GM21825 (cell line): Measurements from ENCODE around the gene MED12L.
"Not testable (repeated sequence)": the region's sequence is repeated elsewhere in the genome, so short reads cannot be mapped to it uniquely, and the experiment has no call there.

Experiments used
- ATAC-seq: cut with Tn5 transposase; IDR thresholded peaks from one replicate; pipeline ENCODE4 v1.9.1; 2021; ENCODE audit warnings: mild to moderate bottlenecking, moderate library complexity; ENCODE audit not compliant: unreplicated experiment

MED12L gene

DNA sequence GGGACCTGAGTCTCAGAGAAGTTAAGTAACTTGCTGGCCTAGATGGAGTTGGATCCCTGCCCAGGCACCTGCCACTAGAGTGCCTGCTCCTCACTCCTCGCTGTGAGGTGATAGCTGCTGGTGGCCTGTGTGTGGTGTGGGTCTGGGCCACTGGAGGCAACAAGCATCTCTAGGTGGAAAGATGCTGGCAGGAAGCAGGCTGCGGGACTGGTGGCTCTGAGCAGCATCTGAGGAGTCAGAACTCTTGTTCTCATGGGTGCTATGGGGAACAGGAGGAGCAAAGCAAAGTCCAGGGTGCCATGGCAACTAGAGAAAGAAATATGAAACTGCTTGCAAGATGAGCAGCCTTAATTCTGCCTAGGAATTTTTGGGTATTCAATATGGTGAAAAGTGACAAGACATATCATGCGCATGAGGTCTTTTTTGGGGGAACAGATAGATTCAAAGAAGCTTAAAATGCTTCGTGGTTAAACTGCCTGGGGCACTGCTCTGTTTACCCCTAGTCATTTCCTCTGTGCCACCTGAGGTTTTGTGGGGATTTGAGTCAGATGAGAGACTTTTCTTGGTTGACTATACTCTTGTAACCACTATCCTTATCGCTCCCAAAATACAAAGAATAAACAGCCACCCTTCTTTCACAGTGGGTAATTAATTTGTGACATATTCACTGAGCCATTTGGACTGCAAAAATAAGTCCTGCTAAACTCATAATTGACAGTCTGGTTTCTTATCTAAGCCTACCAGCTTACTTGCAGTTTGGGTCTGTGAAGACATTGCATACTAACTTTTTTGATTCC lies 50.3 kb downstream of the MED12L start:
- ATAC-seq = peak; percentile 57

- no peak for ATAC-seq
Measured at GRCh38 chr3:151142929-151143328, 57.5 kb downstream of the MED12L start.

DNA sequence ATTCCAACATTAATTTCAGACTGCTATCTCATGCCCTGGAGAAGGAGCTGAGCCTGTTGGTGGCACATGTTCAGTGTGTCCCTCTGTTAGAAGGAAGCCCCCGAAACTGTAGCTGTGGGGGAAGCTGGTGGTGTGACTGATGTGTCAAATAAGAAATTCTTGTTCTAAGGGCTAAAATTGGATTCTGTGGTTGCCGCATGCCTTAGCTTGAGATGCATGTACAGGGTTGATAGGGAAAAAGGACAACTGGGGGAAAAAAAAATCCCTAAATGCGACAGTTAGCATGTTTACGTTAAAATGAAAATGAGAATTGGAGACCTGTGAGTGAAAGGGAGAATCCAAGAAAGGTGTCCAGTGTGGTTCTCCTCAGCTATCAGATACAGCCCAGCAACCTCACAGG lies 58.6 kb downstream of the MED12L start:
- ATAC-seq = no peak

DNA sequence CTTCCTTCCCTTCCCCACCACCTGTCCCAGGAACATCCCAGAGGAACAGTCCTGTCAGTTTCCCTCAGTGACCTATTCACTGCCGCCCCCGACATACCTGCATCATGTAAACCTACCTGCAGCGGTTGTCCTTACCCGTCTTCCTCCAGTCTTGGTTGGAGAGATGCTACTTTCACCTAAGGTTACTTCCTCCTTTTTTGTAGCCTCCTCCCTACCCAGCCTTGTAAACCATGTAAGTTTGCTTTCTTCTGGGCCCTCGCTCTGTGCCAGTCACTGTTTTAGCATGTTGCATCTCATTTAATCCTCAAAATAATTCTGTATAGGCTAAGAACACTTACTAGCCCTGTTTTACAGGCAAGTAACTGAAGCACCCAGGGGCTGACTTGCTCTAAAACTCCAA lies 59.3 kb downstream of the MED12L start:
- ATAC-seq = no peak

- ATAC-seq = no peak
Measured at GRCh38 chr3:151145713-151146070, 60.2 kb downstream of the MED12L start.

GRCh38 chr3:151146071-151146730 lies 60.7 kb downstream of the MED12L start:
- ATAC-seq = peak; percentile 95

- ATAC-seq = no peak
Measured at GRCh38 chr3:151146731-151147091, 61.2 kb downstream of the MED12L start.

DNA sequence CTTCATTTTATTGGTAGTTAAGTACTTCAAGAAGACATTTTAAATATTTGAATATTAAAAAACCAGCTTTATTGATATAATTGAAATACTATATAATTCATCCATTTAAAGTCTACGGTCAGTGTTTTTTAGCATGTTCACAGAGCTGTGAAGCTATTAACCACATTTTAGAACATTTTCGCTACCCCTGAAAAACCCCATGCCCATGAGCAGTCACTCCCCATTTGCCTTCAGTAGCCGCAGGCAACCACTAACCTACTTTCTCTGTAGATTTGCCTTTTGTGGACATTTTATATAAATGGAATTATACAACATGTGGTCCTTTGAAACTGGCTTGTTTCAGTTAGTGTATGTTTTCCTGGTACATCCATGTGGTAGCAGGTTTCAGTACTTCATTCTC lies 61.8 kb downstream of the MED12L start:
- no peak for ATAC-seq

- ATAC-seq = no peak
Measured at GRCh38 chr3:151152455-151153079, 67.1 kb downstream of the MED12L start.

DNA sequence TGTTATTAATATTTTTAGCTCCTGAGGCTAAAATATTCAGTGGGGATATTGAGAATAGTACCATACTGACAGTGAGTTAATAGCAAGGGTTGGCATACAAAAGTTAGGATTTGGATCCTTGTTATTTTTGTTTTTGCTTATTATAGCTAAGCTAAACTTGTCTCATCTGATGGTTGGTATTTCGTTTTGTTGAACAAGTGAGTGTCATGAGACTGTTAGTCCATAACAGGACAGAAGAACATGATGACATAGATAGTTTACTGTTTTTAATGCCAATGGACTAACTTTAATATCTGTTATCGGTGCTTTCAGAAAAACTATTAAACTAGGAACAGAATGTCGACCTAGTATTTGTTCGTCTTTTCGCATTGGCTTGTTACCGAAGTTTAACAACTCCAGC lies 69.1 kb downstream of the MED12L start:
- ATAC-seq = no peak

DNA sequence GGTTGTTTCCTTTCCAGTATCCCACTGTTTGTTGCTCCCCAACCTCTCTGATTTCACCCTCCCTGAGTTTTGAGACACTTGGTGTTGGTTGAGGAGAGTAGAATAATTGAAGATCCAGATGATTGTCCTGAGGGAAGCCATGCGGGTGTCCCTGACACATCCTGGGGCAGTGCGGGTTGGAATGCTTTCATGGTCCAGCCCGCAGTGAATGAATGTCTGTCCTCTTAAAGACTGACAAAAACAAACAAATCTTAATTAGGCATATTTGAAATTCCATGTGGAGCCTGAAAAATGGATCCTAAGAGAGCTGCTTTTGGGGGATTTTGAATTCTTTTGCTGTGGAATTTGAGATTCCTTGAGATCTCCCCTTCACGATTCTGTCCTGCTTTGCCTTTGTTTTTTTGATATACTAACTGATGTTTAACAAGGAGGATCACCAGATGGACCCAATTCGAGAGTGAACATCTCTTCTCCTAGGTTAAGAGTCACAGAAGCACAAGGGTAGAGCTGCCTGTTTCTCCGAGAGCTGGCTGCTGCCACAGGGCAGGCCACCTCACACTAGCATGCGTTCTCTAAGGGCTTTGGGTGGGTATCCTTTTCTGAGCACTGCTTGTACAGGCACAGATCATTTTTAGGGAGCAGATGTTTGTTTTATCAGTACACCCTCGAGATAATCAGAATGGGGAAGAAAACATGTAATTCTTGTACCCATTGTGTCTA lies 70.1 kb downstream of the MED12L start:
- ATAC-seq = no peak

- ATAC-seq = no peak
Measured at GRCh38 chr3:151156618-151157216, 71.3 kb downstream of the MED12L start.

DNA sequence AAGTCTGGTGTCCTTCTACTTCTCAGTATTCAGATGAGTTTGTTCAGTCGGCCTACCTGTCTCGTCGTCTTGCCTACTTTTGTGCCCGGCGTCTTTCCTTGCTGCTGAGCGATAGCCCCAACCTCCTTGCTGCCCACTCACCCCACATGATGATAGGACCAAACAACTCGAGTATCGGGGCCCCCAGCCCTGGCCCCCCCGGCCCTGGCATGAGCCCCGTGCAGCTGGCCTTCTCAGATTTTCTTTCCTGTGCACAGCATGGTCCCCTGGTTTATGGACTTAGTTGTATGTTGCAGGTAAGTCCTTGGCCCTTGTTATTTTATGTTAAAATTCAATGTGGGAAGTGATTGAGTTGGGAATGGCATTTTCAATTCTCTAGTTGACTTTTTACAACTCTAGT lies 74.3 kb downstream of the MED12L start:
- no peak for ATAC-seq

GRCh38 chr3:151165226-151165625 lies 79.8 kb downstream of the MED12L start:
- no peak for ATAC-seq

DNA sequence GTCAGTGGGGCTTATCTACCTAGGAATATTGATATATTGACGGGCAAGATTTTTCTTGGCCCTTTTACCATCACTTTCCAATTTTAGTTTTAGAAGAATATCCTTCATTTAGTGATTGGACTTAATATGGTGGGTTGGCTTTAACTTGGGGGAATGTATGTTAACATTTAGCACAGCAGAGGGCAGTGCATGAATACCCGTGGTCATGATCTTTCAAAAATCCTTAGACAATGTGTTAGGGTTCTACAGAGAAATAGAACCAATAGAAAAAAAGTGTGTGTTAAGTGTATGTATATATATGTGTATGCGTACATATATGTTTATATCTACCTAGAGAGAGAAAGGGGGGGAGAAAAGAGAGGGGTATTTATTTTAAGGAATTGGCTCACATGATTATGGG lies 80.7 kb downstream of the MED12L start:
- ATAC-seq = no peak

DNA sequence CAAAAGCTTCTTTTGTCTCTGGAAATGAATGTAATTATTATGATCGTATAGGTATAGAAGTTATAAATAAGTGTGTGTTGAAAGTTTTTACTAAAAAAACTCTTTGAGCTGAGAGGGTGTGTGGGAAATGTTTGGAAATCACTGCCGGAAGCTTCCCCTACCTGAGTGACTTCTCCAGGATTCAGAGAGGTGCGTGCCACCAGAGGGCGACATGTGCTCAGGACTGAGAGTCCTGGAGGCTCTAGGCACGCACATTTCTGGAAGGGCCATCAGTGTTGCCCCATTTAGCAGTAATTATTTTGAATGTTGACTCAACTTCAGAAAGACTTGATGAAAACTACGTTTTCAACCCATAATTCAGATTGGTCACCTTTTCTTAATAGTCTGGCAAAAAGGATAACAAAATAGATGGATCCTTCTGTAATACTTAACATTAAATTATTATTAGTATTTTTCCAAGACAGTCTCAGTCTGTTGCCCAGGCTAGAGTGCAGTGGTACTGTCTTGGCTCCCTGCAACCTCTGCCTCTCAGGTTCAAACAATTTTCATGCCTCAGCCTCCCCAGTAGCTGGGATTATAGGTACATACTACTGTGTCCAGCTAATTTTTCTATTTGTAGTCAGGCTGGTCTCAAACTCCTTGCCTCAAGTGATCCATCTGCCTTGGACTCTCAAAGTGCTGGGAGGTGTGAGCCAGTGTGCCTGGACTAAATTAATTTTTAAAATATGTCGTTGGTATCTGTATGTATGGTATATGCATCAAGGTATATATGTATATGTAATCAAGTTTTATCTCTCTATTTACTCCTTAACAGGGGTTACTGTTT lies 83.0 kb downstream of the MED12L start:
- peak; percentile 51 for ATAC-seq

DNA sequence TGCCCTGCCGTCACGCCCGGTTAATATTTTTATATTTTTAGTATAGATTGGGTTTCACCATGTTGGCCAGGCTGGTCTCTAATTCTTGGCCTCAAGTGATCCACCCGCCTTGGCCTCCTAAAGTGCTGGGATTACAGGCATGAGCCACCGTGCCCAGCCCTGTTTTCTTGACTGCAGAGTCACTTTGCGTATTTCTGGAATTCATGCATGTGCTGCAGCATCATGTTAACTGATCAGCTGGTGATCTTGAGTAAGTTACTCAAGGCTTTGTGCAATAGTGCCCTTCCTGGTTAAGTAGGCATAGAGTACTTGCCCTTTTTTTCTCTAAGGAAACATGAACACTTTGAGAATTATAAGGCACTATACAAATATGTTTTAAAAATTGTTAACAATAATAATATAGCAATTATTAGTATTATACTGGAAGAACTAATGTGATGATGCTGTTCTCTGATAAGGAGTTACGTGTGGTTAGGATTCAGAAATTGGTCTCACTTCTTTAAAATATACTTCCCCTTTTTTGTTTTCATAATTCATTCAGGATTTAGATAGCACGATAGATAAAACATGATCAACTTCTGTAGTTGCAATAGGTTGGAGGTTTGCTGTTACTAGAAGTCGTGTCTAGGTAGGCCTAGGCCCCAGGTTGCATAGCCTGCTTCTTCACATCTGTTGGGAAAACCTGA lies 83.9 kb downstream of the MED12L start:
- ATAC-seq = peak; percentile 37

DNA sequence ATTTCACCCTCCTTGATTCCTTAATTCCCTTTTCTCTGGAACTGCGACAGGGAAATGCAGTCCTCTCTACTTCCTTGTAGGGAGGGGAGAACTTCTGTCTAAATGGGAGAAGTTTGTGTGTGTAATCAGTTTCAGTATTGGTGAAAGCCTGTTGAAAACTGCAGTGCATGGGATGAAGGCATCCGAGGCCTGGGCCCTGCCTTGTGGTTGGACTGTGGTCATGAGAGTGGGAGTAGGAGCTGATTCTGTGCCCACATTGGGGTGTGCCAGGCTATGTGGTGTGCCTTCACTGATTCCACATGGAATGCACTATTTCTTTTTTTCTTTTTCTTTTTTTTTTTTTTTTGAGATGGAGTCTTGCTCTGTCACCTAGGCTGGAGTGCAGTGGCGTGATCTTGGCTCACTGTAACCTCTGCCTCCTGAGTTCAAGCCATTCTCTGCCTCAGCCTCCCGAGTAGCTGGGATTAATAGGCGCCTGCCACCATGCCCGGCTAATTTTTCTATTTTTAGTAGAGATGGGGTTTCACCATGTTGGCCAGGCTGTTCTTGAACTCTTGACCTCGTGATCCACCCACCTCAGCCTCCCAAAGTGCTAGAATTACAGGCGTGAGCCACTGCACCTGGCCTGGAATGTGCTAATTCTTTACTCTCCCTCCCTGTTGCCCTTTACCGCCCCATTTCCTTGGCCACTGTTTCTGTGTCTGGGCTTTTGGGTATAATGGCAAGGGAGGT lies 84.7 kb downstream of the MED12L start:
- ATAC-seq = not testable (repeated sequence)

DNA sequence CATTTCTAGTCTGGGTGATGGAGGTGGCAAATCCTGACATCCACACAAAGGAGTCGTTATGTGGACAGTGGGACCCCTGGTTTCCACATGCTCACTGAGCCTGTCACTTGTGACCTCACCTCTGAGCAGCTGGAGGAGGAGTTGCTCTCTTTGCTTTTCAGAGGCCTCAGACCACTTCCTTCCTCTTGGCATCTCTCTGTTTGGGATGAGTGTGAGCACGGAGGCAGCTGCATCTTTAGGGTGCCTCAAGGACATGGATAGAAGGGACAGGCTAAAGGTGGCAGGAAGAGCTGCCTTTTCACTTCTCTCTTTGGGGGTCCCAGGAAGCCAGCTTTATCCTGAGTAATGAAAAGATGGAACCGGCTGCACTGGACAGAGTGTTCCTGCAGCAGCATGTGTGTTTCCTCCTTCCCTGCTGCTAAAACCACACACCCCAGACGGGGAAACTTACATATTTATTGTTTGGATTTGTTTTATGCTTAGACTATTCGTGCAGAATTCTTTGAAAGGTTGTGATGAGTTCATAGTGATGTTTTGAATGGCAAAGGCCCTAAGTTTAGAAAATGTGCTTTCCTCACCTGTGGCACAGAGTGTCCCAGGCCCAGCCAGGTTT lies 85.8 kb downstream of the MED12L start:
- peak; percentile 80 for ATAC-seq
